IPS-15b (cell line): ENCODE data around the gene NAGPA.
"Not testable (repeated sequence)": the region's sequence is repeated elsewhere in the genome, so short reads cannot be mapped to it uniquely, and the experiment has no call there.

Source experiments
- H3K27me3 ChIP-seq: one replicate; pipeline ENCODE4 v1.6.1; 2013; ENCODE audit warnings: low read length; ENCODE audit not compliant: control insufficient read depth, insufficient read depth
- H3K36me3 ChIP-seq: one replicate; pipeline ENCODE4 v1.6.1; 2013; ENCODE audit warnings: low read length; ENCODE audit not compliant: control insufficient read depth, insufficient read depth
- H3K4me1 ChIP-seq: one replicate; pipeline ENCODE4 v1.6.1; 2013; ENCODE audit warnings: mild to moderate bottlenecking, low read length; ENCODE audit not compliant: control insufficient read depth, insufficient read depth
- H3K4me3 ChIP-seq: one replicate; pipeline ENCODE4 v1.5.1; 2013; ENCODE audit warnings: low read depth, low read length
- H3K9ac ChIP-seq: one replicate; pipeline ENCODE4 v1.6.1; 2013; ENCODE audit warnings: low read depth, mild to moderate bottlenecking, low read length
- H3K9me3 ChIP-seq: one replicate; pipeline ENCODE4 v1.6.1; 2013; ENCODE audit warnings: mild to moderate bottlenecking, low read length; ENCODE audit not compliant: control insufficient read depth, insufficient read depth

NAGPA gene

GRCh38 chr16:5058476-5058875 is 24.7 kb upstream of the NAGPA start:
- H3K4me3 ChIP-seq = peak overlapping the region; percentile 9
- no peaks in the 10 kb centered on the region for H3K9me3 ChIP-seq
- peaks cover 2% of the 10 kb centered on the region for H3K4me1 ChIP-seq
- no peaks in the 10 kb centered on the region for H3K27me3 ChIP-seq
- H3K9ac ChIP-seq = no peak overlapping the region
- H3K36me3 ChIP-seq = no peaks in the 10 kb centered on the region

- no peaks in the 10 kb centered on the region for H3K27me3 ChIP-seq
- H3K9me3 ChIP-seq = no peaks in the 10 kb centered on the region
- H3K36me3 ChIP-seq = no peaks in the 10 kb centered on the region
- H3K9ac ChIP-seq = no peak overlapping the region
- no peak overlapping the region for H3K4me3 ChIP-seq
- peaks cover 2% of the 10 kb centered on the region for H3K4me1 ChIP-seq
Measured at GRCh38 chr16:5056352-5056751, 22.6 kb upstream of the NAGPA start.

GRCh38 chr16:5054876-5055865 is 21.4 kb upstream of the NAGPA start:
- Histone ChIP-seq H3K4me3 (no peak overlapping the region), H3K36me3 (no peaks in the 10 kb centered on the region), H3K9me3 (no peaks in the 10 kb centered on the region), H3K9ac (no peak overlapping the region), H3K4me1 (no peaks in the 10 kb centered on the region), H3K27me3 (no peaks in the 10 kb centered on the region)

GRCh38 chr16:5046914-5047313 is 13.2 kb upstream of the NAGPA start:
- no peak overlapping the region for H3K9ac ChIP-seq
- H3K9me3 ChIP-seq = no peaks in the 10 kb centered on the region
- H3K27me3 ChIP-seq = no peaks in the 10 kb centered on the region
- H3K4me1 ChIP-seq = no peaks in the 10 kb centered on the region
- no peaks in the 10 kb centered on the region for H3K36me3 ChIP-seq
- H3K4me3 ChIP-seq = no peak overlapping the region

GRCh38 chr16:5045499-5046115 is 11.9 kb upstream of the NAGPA start:
- H3K4me3 ChIP-seq = no peak overlapping the region
- H3K9ac ChIP-seq = no peak overlapping the region
- no peaks in the 10 kb centered on the region for H3K9me3 ChIP-seq
- H3K4me1 ChIP-seq = no peaks in the 10 kb centered on the region
- no peaks in the 10 kb centered on the region for H3K27me3 ChIP-seq
- no peaks in the 10 kb centered on the region for H3K36me3 ChIP-seq

- H3K9ac ChIP-seq, H3K4me3 ChIP-seq, H3K27me3 ChIP-seq, H3K36me3 ChIP-seq, H3K4me1 ChIP-seq, H3K9me3 ChIP-seq: not testable (repeated sequence)
Measured at GRCh38 chr16:5044581-5044980, 10.8 kb upstream of the NAGPA start.

GRCh38 chr16:5044011-5044540 is 10.3 kb upstream of the NAGPA start:
- H3K4me3 ChIP-seq = no peak overlapping the region

GRCh38 chr16:5042574-5043171 is 8.9 kb upstream of the NAGPA start:
- H3K27me3 ChIP-seq = no peaks in the 10 kb centered on the region
- no peak overlapping the region for H3K9ac ChIP-seq
- H3K9me3 ChIP-seq = no peaks in the 10 kb centered on the region
- no peaks in the 10 kb centered on the region for H3K36me3 ChIP-seq
- no peak overlapping the region for H3K4me3 ChIP-seq
- no peaks in the 10 kb centered on the region for H3K4me1 ChIP-seq

More at GRCh38 chr16:5044011-5044540, 10.3 kb upstream of the NAGPA start:
- Histone ChIP-seq H3K4me1 (no peaks in the 10 kb centered on the region), H3K9me3 (no peaks in the 10 kb centered on the region), H3K36me3 (no peaks in the 10 kb centered on the region), H3K9ac (no peak overlapping the region), H3K27me3 (no peaks in the 10 kb centered on the region)

GRCh38 chr16:5041600-5042133 is 7.9 kb upstream of the NAGPA start:
- Histone ChIP-seq H3K9ac (no peak overlapping the region), H3K9me3 (no peaks in the 10 kb centered on the region), H3K4me3 (no peak overlapping the region), H3K4me1 (peaks cover 5% of the 10 kb centered on the region), H3K27me3 (no peaks in the 10 kb centered on the region), H3K36me3 (no peaks in the 10 kb centered on the region)

GRCh38 chr16:5040451-5040850 is 6.7 kb upstream of the NAGPA start:
- no peak overlapping the region for H3K9ac ChIP-seq
- H3K27me3 ChIP-seq = no peaks in the 10 kb centered on the region
- H3K36me3 ChIP-seq = no peaks in the 10 kb centered on the region
- no peak overlapping the region for H3K4me3 ChIP-seq
- no peaks in the 10 kb centered on the region for H3K9me3 ChIP-seq
- H3K4me1 ChIP-seq = peaks cover 7% of the 10 kb centered on the region

- Histone ChIP-seq H3K27me3 (peaks cover 6% of the 10 kb centered on the region), H3K36me3 (no peaks in the 10 kb centered on the region), H3K9me3 (no peaks in the 10 kb centered on the region), H3K9ac (peak overlapping the region; percentile 4), H3K4me3 (no peak overlapping the region), H3K4me1 (peaks cover 13% of the 10 kb centered on the region)
Measured at GRCh38 chr16:5036228-5037156, 2.8 kb upstream of the NAGPA start.
